ENCODE results near the gene RUBCNL.

Gene RUBCNL

DNA sequence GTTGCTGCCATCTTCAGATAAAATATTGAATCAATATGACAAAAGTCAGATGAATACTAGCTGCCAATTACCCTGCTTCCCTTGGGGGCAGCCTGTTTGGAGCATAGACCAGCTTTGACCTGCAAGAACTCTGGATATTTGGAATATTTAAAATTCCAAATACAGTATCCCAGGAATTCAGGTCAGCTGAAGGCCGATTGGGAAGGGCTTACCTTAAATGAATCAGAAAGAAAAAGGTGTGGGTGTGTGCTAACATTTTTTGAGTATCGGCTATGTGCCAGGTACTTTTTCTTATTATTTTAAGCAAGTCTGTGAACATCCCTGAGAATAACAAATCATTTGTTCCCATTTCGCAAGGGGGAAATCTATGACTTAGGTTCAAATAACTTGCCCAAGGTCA, 1.8 kb upstream of the RUBCNL start:
- Histone ChIP-seq H3K9ac (ENCODE audit: low read length) (no peak overlapping the region), H3K36me3 (ENCODE audit: control insufficient read depth, low read depth, low read length) (no peaks in the 10 kb centered on the region), H3K27me3 (ENCODE audit: control insufficient read depth, insufficient read depth, low read length) (peaks cover 50% of the 10 kb centered on the region), H3K27ac (ENCODE audit: low read length) (no peak overlapping the region), H3K4me3 (ENCODE audit: low read length) (no peak overlapping the region), H3K4me1 (ENCODE audit: control insufficient read depth, low read depth, low read length) (peaks cover 8% of the 10 kb centered on the region), H3K9me3 (ENCODE audit: control insufficient read depth, low read depth, low read length) (no peaks in the 10 kb centered on the region)

DNA sequence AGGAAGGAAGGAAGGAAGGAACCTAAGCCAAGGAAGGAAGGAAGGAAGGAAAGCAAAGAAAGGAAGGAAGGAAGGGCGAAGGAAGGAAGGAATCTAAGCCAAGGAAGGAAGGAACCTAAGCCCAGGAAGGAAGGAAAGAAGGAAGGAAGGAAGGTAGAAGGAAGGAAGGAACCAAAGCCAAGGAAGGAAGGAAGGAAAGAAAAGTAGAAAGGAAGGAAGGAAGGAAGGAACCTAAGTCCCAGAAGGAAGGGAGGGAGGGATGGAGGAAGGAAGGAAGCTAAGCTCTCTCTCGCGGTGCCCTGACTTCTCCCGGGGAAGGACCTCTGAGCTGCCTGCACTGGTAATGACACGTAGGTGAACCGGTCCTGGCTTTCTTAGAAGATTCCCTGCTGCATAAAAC, 1.3 kb upstream of the RUBCNL start:
- Histone ChIP-seq H3K9ac (ENCODE audit: low read length) (no peak overlapping the region), H3K36me3 (ENCODE audit: control insufficient read depth, low read depth, low read length) (no peaks in the 10 kb centered on the region), H3K4me3 (ENCODE audit: low read length) (no peak overlapping the region), H3K27me3 (ENCODE audit: control insufficient read depth, insufficient read depth, low read length) (peaks cover 50% of the 10 kb centered on the region), H3K9me3 (ENCODE audit: control insufficient read depth, low read depth, low read length) (no peaks in the 10 kb centered on the region), H3K27ac (ENCODE audit: low read length) (no peak overlapping the region), H3K4me1 (ENCODE audit: control insufficient read depth, low read depth, low read length) (peaks cover 8% of the 10 kb centered on the region)

DNA sequence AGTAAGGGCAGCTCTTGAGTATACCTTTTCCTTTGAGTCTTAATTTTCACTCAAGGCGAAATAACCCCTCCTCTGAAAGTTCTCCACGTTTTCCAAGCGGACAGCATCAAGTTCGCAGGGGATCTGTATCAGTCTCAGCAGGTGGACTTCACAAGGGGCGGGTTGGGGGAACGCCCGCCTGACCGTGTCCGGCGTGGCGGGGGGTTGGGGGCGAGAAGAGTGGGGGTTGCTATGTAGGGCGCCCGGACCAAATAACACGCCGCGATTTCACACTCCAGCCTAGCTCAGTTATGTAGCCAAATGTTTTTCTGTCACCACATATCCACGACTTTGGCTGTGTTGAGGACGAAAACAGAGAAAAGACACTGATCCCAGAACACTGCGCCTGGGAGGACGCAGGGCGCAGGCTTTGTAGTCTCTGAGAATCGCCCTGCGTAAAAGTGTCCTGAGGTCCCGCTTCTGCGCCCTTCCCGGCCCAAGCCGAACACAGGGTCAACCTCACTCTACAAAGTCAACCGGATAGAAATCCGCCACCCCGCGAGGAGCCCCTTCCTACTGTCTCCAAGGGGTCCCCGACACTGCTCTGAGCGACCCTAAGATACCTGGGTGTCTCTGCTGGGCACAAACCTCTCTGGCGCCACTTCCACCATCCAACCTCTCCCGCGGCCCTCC, 524 bp downstream of the RUBCNL start:
- Histone ChIP-seq H3K9ac (ENCODE audit: low read length) (no peak overlapping the region), H3K9me3 (ENCODE audit: control insufficient read depth, low read depth, low read length) (no peaks in the 10 kb centered on the region), H3K36me3 (ENCODE audit: control insufficient read depth, low read depth, low read length) (no peaks in the 10 kb centered on the region), H3K27ac (ENCODE audit: low read length) (no peak overlapping the region), H3K27me3 (ENCODE audit: control insufficient read depth, insufficient read depth, low read length) (peaks cover 50% of the 10 kb centered on the region), H3K4me1 (ENCODE audit: control insufficient read depth, low read depth, low read length) (peaks cover 8% of the 10 kb centered on the region), H3K4me3 (ENCODE audit: low read length) (peak overlapping the region; percentile 83)

DNA sequence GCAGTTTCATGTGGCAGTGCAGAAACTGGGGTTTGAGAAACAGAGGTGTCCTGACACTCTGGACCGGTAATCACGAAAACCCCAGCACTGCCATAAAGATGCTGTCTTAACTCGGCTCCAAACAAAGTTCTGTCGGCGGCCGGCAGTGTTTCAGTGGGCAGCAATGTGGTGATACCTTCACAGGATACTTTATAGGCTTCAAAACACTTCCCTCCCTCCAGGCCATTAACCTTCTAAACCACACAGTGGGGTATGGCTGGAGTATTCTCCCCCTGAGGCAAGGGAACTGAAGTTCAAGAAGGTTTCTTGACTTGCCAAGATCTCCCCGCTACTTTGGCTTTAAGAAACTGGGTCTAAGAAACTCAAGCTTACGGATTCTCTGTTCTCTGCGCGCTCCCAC, 1.1 kb downstream of the RUBCNL start:
- H3K9ac ChIP-seq (ENCODE audit: low read length), result no peak overlapping the region
- peak overlapping the region; percentile 83 for H3K4me3 ChIP-seq (ENCODE audit: low read length)
- H3K9me3 ChIP-seq (ENCODE audit: control insufficient read depth, low read depth, low read length), result no peaks in the 10 kb centered on the region
- no peak overlapping the region for H3K27ac ChIP-seq (ENCODE audit: low read length)
- H3K27me3 ChIP-seq (ENCODE audit: control insufficient read depth, insufficient read depth, low read length), result peaks cover 50% of the 10 kb centered on the region
- H3K4me1 ChIP-seq (ENCODE audit: control insufficient read depth, low read depth, low read length), result peaks cover 8% of the 10 kb centered on the region
- H3K36me3 ChIP-seq (ENCODE audit: control insufficient read depth, low read depth, low read length), result no peaks in the 10 kb centered on the region

DNA sequence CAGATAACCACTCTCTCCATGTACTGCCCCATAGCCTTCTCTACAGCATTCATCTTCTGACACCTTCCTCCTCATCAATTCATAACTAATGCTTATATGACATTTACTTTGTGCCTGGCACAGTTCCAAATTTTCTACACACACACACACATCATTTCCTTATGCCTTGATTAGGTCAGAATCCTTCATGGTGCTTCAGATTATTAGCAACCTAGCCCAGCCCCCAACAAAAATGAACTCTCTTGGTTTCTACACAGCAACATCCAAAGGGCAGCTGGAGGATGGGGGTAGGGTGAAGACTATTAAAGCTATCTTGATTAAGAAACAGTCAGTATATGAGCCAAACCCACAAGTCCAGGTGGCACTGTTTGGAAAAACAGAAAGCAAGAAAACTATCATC, 3.7 kb downstream of the RUBCNL start:
- H3K9me3 ChIP-seq (ENCODE audit: control insufficient read depth, low read depth, low read length), result no peaks in the 10 kb centered on the region
- no peak overlapping the region for H3K9ac ChIP-seq (ENCODE audit: low read length)
- H3K4me1 ChIP-seq (ENCODE audit: control insufficient read depth, low read depth, low read length), result peaks cover 8% of the 10 kb centered on the region
- H3K36me3 ChIP-seq (ENCODE audit: control insufficient read depth, low read depth, low read length), result no peaks in the 10 kb centered on the region
- no peak overlapping the region for H3K27ac ChIP-seq (ENCODE audit: low read length)
- no peak overlapping the region for H3K4me3 ChIP-seq (ENCODE audit: low read length)
- H3K27me3 ChIP-seq (ENCODE audit: control insufficient read depth, insufficient read depth, low read length), result peaks cover 40% of the 10 kb centered on the region

DNA sequence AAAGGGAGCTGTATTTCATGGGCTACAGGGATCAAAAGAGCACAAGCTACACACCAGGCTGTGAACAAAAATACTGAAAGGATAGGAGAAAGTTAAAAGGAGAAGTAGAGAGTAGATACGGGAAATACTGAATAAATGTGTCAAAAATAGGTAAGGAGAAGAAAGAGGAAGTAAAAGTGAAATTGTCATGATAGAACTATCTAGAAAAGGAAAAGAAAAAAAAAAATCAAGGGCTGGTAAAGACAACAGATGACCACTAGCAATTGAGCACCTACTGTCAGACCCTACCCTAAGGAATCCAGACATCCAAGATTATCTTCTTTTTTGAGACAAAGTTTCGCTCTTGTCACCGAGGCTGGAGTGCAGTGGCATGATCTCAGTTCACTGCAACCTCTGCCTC, 4.8 kb downstream of the RUBCNL start:
- Histone ChIP-seq H3K4me1 (ENCODE audit: control insufficient read depth, low read depth, low read length) (peaks cover 8% of the 10 kb centered on the region), H3K27me3 (ENCODE audit: control insufficient read depth, insufficient read depth, low read length) (peaks cover 29% of the 10 kb centered on the region), H3K9me3 (ENCODE audit: control insufficient read depth, low read depth, low read length) (no peaks in the 10 kb centered on the region), H3K9ac (ENCODE audit: low read length) (no peak overlapping the region), H3K4me3 (ENCODE audit: low read length) (no peak overlapping the region), H3K27ac (ENCODE audit: low read length) (no peak overlapping the region), H3K36me3 (ENCODE audit: control insufficient read depth, low read depth, low read length) (no peaks in the 10 kb centered on the region)

DNA sequence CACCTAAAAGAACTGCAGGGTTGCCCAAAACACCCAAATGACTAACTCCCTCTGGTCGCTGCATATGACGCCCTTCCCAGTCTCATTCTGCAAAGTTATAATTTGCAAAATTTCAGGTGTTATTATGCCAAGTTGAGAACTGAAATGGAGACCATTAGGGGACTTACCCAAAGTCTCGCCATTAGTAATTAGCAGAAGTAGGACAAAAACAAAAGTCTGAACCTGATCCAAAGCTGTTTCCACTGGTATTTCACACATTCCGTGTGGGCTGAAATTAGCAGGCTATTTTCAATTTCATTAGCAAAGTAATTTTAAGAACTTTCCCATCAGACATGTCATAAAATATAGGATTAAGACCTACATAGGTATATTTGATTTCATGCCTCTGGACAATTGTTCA, 6.8 kb downstream of the RUBCNL start:
- H3K36me3 ChIP-seq (ENCODE audit: control insufficient read depth, low read depth, low read length), result no peaks in the 10 kb centered on the region
- no peaks in the 10 kb centered on the region for H3K4me1 ChIP-seq (ENCODE audit: control insufficient read depth, low read depth, low read length)
- H3K4me3 ChIP-seq (ENCODE audit: low read length), result no peak overlapping the region
- H3K27ac ChIP-seq (ENCODE audit: low read length), result no peak overlapping the region
- no peaks in the 10 kb centered on the region for H3K9me3 ChIP-seq (ENCODE audit: control insufficient read depth, low read depth, low read length)
- no peak overlapping the region for H3K9ac ChIP-seq (ENCODE audit: low read length)
- H3K27me3 ChIP-seq (ENCODE audit: control insufficient read depth, insufficient read depth, low read length), result peaks cover 10% of the 10 kb centered on the region

DNA sequence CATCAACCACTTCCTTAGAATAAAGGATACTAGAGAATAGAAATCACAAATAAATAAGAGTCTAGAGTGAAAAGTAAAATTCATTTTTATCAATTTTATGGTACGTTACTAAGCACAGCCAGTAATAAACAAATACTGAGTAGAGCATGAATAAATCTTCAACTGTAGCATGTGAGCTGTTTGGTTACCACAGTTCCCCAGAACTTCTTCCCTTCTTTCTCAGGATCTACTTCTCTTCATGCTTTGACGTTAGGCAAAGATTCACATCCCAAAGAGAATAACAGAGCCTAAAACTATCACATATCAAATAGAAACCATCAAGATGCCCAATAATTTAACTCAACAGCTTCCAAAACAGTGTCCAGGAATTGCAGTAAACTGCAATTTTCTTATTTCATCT, 7.4 kb downstream of the RUBCNL start:
- Histone ChIP-seq H3K4me1 (ENCODE audit: control insufficient read depth, low read depth, low read length) (no peaks in the 10 kb centered on the region), H3K4me3 (ENCODE audit: low read length) (no peak overlapping the region), H3K36me3 (ENCODE audit: control insufficient read depth, low read depth, low read length) (no peaks in the 10 kb centered on the region), H3K27ac (ENCODE audit: low read length) (no peak overlapping the region), H3K27me3 (ENCODE audit: control insufficient read depth, insufficient read depth, low read length) (peaks cover 4% of the 10 kb centered on the region), H3K9me3 (ENCODE audit: control insufficient read depth, low read depth, low read length) (no peaks in the 10 kb centered on the region), H3K9ac (ENCODE audit: low read length) (no peak overlapping the region)

DNA sequence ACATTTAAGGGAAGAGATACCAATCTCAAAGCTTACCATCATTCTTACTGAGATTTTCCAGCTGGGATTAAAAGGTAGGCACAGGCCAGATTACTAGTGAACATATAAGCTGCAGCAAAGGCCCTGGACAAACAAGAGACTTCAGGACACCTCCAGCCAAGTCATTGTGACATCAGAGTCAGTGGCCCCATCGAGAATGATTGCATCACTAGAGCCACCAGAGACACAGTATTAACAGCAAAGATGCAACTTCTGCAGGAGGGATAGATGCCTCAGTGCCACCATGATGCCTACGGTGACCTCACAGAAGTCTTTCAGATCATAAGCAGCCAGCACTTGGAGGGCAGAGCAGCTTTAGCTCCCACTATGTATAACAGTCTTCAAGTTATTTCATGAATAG, 8.6 kb downstream of the RUBCNL start:
- Histone ChIP-seq H3K27ac (ENCODE audit: low read length) (no peak overlapping the region), H3K36me3 (ENCODE audit: control insufficient read depth, low read depth, low read length) (no peaks in the 10 kb centered on the region), H3K9me3 (ENCODE audit: control insufficient read depth, low read depth, low read length) (no peaks in the 10 kb centered on the region), H3K4me1 (ENCODE audit: control insufficient read depth, low read depth, low read length) (no peaks in the 10 kb centered on the region), H3K4me3 (ENCODE audit: low read length) (no peak overlapping the region), H3K9ac (ENCODE audit: low read length) (no peak overlapping the region), H3K27me3 (ENCODE audit: control insufficient read depth, insufficient read depth, low read length) (no peaks in the 10 kb centered on the region)

DNA sequence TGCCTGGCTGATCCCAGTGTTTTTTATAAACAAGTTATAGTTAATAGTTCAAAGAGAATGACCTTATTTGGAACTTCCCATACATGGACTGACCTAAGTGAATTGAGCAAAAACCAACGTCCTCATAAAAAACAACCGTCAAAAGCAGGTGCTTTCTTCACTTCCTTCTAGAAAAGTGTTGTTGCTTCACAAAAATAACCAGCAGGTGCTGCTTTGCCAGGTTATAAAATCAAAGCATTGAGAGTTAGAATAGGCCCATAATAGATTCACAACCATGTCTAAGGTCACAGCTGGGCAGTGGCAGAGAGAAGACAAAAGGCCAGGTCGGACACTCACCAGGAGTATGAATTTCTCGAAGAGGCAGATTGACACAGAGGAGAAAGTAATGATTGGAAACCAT, 9.5 kb downstream of the RUBCNL start:
- Histone ChIP-seq H3K9me3 (ENCODE audit: control insufficient read depth, low read depth, low read length) (no peaks in the 10 kb centered on the region), H3K27ac (ENCODE audit: low read length) (no peak overlapping the region), H3K9ac (ENCODE audit: low read length) (no peak overlapping the region), H3K4me3 (ENCODE audit: low read length) (no peak overlapping the region), H3K27me3 (ENCODE audit: control insufficient read depth, insufficient read depth, low read length) (no peaks in the 10 kb centered on the region), H3K4me1 (ENCODE audit: control insufficient read depth, low read depth, low read length) (no peaks in the 10 kb centered on the region), H3K36me3 (ENCODE audit: control insufficient read depth, low read depth, low read length) (no peaks in the 10 kb centered on the region)

DNA sequence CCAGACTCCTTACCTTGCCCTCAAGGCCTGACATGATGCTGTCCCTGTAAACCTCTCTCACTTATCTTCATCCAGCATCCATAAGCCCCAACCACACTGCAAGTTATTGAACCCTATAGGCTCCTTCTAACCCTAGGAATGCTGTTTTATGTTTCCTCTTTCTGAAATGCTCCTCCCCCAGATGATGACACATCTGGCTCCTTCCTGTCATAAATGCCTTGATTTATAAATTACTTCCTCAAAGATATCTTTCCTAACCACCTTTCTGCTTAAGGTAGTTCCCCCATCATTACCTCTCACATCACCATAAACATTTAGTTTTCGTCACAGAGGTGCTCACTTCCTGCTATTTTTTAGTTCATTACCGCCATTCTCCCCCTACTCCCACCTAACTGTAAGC, 12.3 kb downstream of the RUBCNL start:
- Histone ChIP-seq H3K27ac (ENCODE audit: low read length) (no peak overlapping the region), H3K36me3 (ENCODE audit: control insufficient read depth, low read depth, low read length) (no peaks in the 10 kb centered on the region), H3K4me3 (ENCODE audit: low read length) (no peak overlapping the region), H3K9ac (ENCODE audit: low read length) (no peak overlapping the region), H3K27me3 (ENCODE audit: control insufficient read depth, insufficient read depth, low read length) (no peaks in the 10 kb centered on the region), H3K9me3 (ENCODE audit: control insufficient read depth, low read depth, low read length) (no peaks in the 10 kb centered on the region), H3K4me1 (ENCODE audit: control insufficient read depth, low read depth, low read length) (no peaks in the 10 kb centered on the region)

DNA sequence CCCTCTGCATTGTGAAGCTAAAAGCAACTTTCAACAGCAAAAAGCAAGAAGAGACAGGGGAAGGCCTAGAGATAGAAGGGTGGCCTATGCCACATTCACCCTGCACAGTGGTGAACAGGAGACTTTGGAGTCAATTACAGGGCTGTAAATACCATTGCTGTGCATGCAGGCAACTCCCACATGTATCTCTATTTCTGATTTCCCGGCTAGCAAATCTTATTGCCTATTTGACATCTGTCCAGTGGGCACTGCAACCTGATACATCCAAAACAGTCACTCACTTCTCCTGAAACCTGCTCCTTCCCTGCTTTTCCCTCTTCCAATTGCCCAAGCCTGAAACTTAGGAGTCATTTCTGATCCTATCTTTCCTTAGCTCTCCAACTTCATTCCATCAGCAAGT, 13.4 kb downstream of the RUBCNL start:
- Histone ChIP-seq H3K9ac (ENCODE audit: low read length) (no peak overlapping the region), H3K9me3 (ENCODE audit: control insufficient read depth, low read depth, low read length) (no peaks in the 10 kb centered on the region), H3K36me3 (ENCODE audit: control insufficient read depth, low read depth, low read length) (no peaks in the 10 kb centered on the region), H3K27me3 (ENCODE audit: control insufficient read depth, insufficient read depth, low read length) (no peaks in the 10 kb centered on the region), H3K27ac (ENCODE audit: low read length) (no peak overlapping the region), H3K4me1 (ENCODE audit: control insufficient read depth, low read depth, low read length) (no peaks in the 10 kb centered on the region), H3K4me3 (ENCODE audit: low read length) (no peak overlapping the region)

Data from iPS-18a (cell line).